Activated T-cell treated with anti-CD3 and anti-CD28 coated beads, Interleukin-2, amount 50 U/mL, for 24 hours (primary cell): ENCODE measurements around the gene RPS8.
A peak's percentile ranks its signal among the peaks of the same experiment; 100 is the strongest.
"Not testable (repeated sequence)": the region's sequence is repeated elsewhere in the genome, so short reads cannot be mapped to it uniquely, and the experiment has no call there.

Experiments used
- DNase-seq: peaks from one replicate; pipeline ENCODE4 v3.0.0-alpha.2; 2020
- H3K27ac Mint-ChIP-seq: 2 replicates; pipeline ENCODE4 v1.8.0; 2020; ENCODE audit warnings: mild to moderate bottlenecking, mixed read lengths
- H3K27me3 Mint-ChIP-seq: 2 replicates; pipeline ENCODE4 v1.8.0; 2020; ENCODE audit warnings: mixed read lengths
- H3K36me3 Mint-ChIP-seq: 2 replicates; pipeline ENCODE4 v1.8.0; 2020; ENCODE audit warnings: low read depth, mixed read lengths
- H3K4me1 Mint-ChIP-seq: 2 replicates; pipeline ENCODE4 v1.8.0; 2020; ENCODE audit warnings: low read depth, mixed read lengths
- H3K4me3 Mint-ChIP-seq: 2 replicates; pipeline ENCODE4 v1.8.0; 2020; ENCODE audit warnings: mild to moderate bottlenecking, moderate library complexity, mixed read lengths
- H3K9me3 Mint-ChIP-seq: 2 replicates; pipeline ENCODE4 v1.8.0; 2020; ENCODE audit warnings: mixed read lengths

The RPS8 gene

GRCh38 chr1:44787506-44787905 lies 12.2 kb downstream of the RPS8 start:
- H3K4me1 Mint-ChIP-seq, result peaks cover 34% of the 10 kb centered on the region
- no peak overlapping the region for H3K4me3 Mint-ChIP-seq
- H3K27me3 Mint-ChIP-seq, result no peaks in the 10 kb centered on the region
- no peak for DNase-seq
- no peaks in the 10 kb centered on the region for H3K9me3 Mint-ChIP-seq
- no peak overlapping the region for H3K27ac Mint-ChIP-seq
- H3K36me3 Mint-ChIP-seq, result peaks cover 9% of the 10 kb centered on the region

GRCh38 chr1:44788120-44788860 lies 12.9 kb downstream of the RPS8 start, which contains the start of gene BEST4:
TSS of gene BEST4 (minus strand) at chr1:44788170. CDS start at chr1:44787705, 465 bp downstream.
- Mint-ChIP-seq H3K4me1 (peaks cover 29% of the 10 kb centered on the region), H3K27me3 (no peaks in the 10 kb centered on the region), H3K4me3 (no peak within 1 kb of the TSS), H3K9me3 (no peaks in the 10 kb centered on the region), H3K36me3 (peaks cover 3% of the 10 kb centered on the region), H3K27ac (no peak within 1 kb of the TSS)
- no peak for DNase-seq

- Mint-ChIP-seq H3K9me3 (no peaks in the 10 kb centered on the region), H3K36me3 (no peaks in the 10 kb centered on the region), H3K27ac (no peak overlapping the region), H3K27me3 (no peaks in the 10 kb centered on the region), H3K4me3 (no peak overlapping the region), H3K4me1 (peaks cover 5% of the 10 kb centered on the region)
- DNase-seq, result no peak
Observed at GRCh38 chr1:44790968-44791801, 15.8 kb downstream of the RPS8 start.

- Mint-ChIP-seq H3K27ac (no peak overlapping the region), H3K27me3 (no peaks in the 10 kb centered on the region), H3K4me3 (no peak overlapping the region), H3K9me3 (no peaks in the 10 kb centered on the region), H3K4me1 (no peaks in the 10 kb centered on the region), H3K36me3 (no peaks in the 10 kb centered on the region)
- DNase-seq, result no peak
Observed at GRCh38 chr1:44792736-44793502, 17.6 kb downstream of the RPS8 start.

DNA sequence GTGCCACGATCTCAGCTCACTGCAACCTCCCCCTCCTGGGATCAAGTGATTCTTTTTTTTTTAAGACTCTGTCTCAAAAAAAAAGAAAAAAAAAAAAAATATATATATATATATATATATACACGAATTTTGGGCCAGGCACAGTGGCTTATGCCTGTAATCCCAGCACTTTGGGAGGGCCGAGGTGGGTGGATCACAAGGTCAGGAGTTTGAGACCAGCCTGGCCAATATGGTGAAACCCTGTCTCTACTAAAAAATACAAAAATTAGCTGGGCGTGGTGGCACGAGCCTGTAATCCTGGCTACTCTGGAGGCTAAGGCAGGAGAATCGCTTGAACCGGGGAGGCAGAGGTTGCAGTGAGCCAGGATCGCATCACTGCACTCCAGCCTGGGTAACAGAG lies 22.5 kb downstream of the RPS8 start:
- Mint-ChIP-seq H3K4me1 (peaks cover 25% of the 10 kb centered on the region), H3K36me3 (peaks cover 25% of the 10 kb centered on the region)
- not testable (repeated sequence) for H3K9me3 Mint-ChIP-seq, H3K27ac Mint-ChIP-seq, H3K27me3 Mint-ChIP-seq, H3K4me3 Mint-ChIP-seq
- DNase-seq, result peak; percentile 14

GRCh38 chr1:44798481-44799365 lies 23.4 kb downstream of the RPS8 start:
- Mint-ChIP-seq H3K27me3 (no peaks in the 10 kb centered on the region), H3K9me3 (no peaks in the 10 kb centered on the region), H3K4me3 (no peak overlapping the region), H3K36me3 (peaks cover 33% of the 10 kb centered on the region), H3K27ac (peak overlapping the region; percentile 99), H3K4me1 (peaks cover 33% of the 10 kb centered on the region)
- peak; percentile 27 for DNase-seq

GRCh38 chr1:44799770-44800584 lies 24.6 kb downstream of the RPS8 start, which contains the start of gene PLK3:
TSS of gene PLK3 (plus strand) at chr1:44800377. CDS start at chr1:44800464, 87 bp downstream.
- H3K36me3 Mint-ChIP-seq, result peaks cover 46% of the 10 kb centered on the region
- H3K27ac Mint-ChIP-seq, result peak within 1 kb of the TSS; percentile 99
- DNase-seq, result peak; percentile 99
- H3K4me3 Mint-ChIP-seq, result peak within 1 kb of the TSS; percentile 88
- no peaks in the 10 kb centered on the region for H3K9me3 Mint-ChIP-seq
- H3K4me1 Mint-ChIP-seq, result peaks cover 45% of the 10 kb centered on the region
- no peaks in the 10 kb centered on the region for H3K27me3 Mint-ChIP-seq

DNA sequence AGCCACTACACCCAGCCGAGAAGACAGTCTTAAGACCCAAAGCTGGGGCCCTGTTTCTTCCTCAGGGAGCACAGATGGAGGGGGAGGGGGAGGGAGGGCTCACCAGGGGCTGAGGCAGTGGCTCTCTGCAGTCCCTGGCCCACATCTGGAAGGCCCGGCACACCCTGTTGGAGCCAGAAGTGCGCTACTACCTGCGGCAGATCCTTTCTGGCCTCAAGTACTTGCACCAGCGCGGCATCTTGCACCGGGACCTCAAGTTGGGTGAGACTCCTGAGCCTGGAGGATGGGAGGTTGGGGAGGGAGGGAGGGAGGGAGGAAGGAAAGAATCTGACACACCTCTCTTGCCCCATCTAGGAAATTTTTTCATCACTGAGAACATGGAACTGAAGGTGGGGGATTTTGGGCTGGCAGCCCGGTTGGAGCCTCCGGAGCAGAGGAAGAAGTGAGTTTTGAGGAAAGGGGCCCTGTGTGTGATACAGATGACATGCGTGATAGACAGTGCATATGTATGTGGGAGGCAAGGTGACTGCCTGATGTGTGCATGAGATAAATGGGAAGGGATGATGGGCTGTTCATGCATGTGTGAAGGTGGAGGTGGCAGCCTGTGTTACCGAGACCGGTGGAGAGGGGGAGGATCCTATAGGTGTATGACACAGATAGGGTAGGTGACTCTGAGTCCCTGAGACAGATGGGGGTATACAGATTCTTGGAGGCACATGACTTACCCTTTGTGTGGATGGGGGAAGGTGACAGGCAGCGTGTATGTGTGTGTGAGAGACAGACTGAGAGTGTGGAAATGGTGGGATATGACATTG lies 26.4 kb downstream of the RPS8 start:
- Mint-ChIP-seq H3K4me1 (peaks cover 58% of the 10 kb centered on the region), H3K4me3 (peak overlapping the region; percentile 88), H3K9me3 (no peaks in the 10 kb centered on the region), H3K27me3 (no peaks in the 10 kb centered on the region), H3K27ac (peak overlapping the region; percentile 94), H3K36me3 (peaks cover 59% of the 10 kb centered on the region)
- DNase-seq, result peak; percentile 70

- H3K27me3 Mint-ChIP-seq, result no peaks in the 10 kb centered on the region
- peak overlapping the region; percentile 94 for H3K27ac Mint-ChIP-seq
- no peaks in the 10 kb centered on the region for H3K9me3 Mint-ChIP-seq
- DNase-seq, result no peak
- H3K4me1 Mint-ChIP-seq, result peaks cover 66% of the 10 kb centered on the region
- H3K36me3 Mint-ChIP-seq, result peaks cover 66% of the 10 kb centered on the region
- H3K4me3 Mint-ChIP-seq, result peak overlapping the region; percentile 88
Observed at GRCh38 chr1:44802306-44803061, 27.1 kb downstream of the RPS8 start.

- peaks cover 71% of the 10 kb centered on the region for H3K4me1 Mint-ChIP-seq
- no peak for DNase-seq
- H3K36me3 Mint-ChIP-seq, result peaks cover 71% of the 10 kb centered on the region
- peak overlapping the region; percentile 88 for H3K4me3 Mint-ChIP-seq
- peak overlapping the region; percentile 94 for H3K27ac Mint-ChIP-seq
- no peaks in the 10 kb centered on the region for H3K27me3 Mint-ChIP-seq
- no peaks in the 10 kb centered on the region for H3K9me3 Mint-ChIP-seq
Observed at GRCh38 chr1:44803062-44803311, 27.6 kb downstream of the RPS8 start.

- Mint-ChIP-seq H3K4me1 (peaks cover 75% of the 10 kb centered on the region), H3K36me3 (peaks cover 76% of the 10 kb centered on the region)
- DNase-seq, result peak; percentile 31
Observed at GRCh38 chr1:44803312-44804095, 28.2 kb downstream of the RPS8 start.

More at GRCh38 chr1:44803312-44804095, 28.2 kb downstream of the RPS8 start:
- peak overlapping the region; percentile 88 for H3K4me3 Mint-ChIP-seq
- no peaks in the 10 kb centered on the region for H3K27me3 Mint-ChIP-seq
- peak overlapping the region; percentile 94 for H3K27ac Mint-ChIP-seq
- no peaks in the 10 kb centered on the region for H3K9me3 Mint-ChIP-seq
